HG03095 (cell line): ENCODE measurements around the gene EZR.

Experiments used
- ATAC-seq: cut with Tn5 transposase; IDR thresholded peaks from one replicate; pipeline ENCODE4 v1.9.1; 2021; ENCODE audit warnings: moderate library complexity; ENCODE audit not compliant: unreplicated experiment

Gene EZR

GRCh38 chr6:158780246-158780884, 38.8 kb downstream of the EZR start:
- no peak for ATAC-seq

GRCh38 chr6:158778005-158778527, 41.1 kb downstream of the EZR start:
- ATAC-seq = no peak

GRCh38 chr6:158777510-158777909, 41.7 kb downstream of the EZR start:
- ATAC-seq = no peak

- no peak for ATAC-seq
Observed at GRCh38 chr6:158776737-158777136, 42.4 kb downstream of the EZR start.

- ATAC-seq = no peak
Observed at GRCh38 chr6:158775832-158776231, 43.3 kb downstream of the EZR start.

GRCh38 chr6:158774717-158775449, 44.3 kb downstream of the EZR start:
- no peak for ATAC-seq

GRCh38 chr6:158773581-158774449, 45.4 kb downstream of the EZR start:
- no peak for ATAC-seq

- no peak for ATAC-seq
Observed at GRCh38 chr6:158772851-158773371, 46.3 kb downstream of the EZR start.

GRCh38 chr6:158772172-158772571, 47.0 kb downstream of the EZR start:
- ATAC-seq = no peak

GRCh38 chr6:158771399-158772152, 47.6 kb downstream of the EZR start:
- no peak for ATAC-seq

- no peak for ATAC-seq
Observed at GRCh38 chr6:158770533-158771330, 48.4 kb downstream of the EZR start.

GRCh38 chr6:158769771-158770432, 49.3 kb downstream of the EZR start:
- ATAC-seq = no peak

- ATAC-seq = no peak
Observed at GRCh38 chr6:158769234-158769770, 49.9 kb downstream of the EZR start.

- no peak for ATAC-seq
Observed at GRCh38 chr6:158768436-158768835, 50.7 kb downstream of the EZR start.

GRCh38 chr6:158767709-158768108, 51.5 kb downstream of the EZR start:
- ATAC-seq = no peak

GRCh38 chr6:158766621-158767455, 52.3 kb downstream of the EZR start:
- ATAC-seq = no peak

- ATAC-seq = no peak
Observed at GRCh38 chr6:158765499-158766068, 53.6 kb downstream of the EZR start.

- no peak for ATAC-seq
Observed at GRCh38 chr6:158764926-158765325, 54.2 kb downstream of the EZR start.
